Loucy (cell line): ENCODE data around the gene LATS2.

Experiments used
- H2AFZ ChIP-seq: fragments of 200-600 bp; sonication (generic); 2 replicates; pipeline ENCODE4 v1.6.0; 2016; ENCODE audit warnings: antibody characterized with exemption, mild to moderate bottlenecking, low read length, moderate library complexity
- H3F3A ChIP-seq: fragments of 200-600 bp; 2 replicates; pipeline ENCODE4 v1.6.0; 2016; ENCODE audit warnings: antibody characterized with exemption, low read depth, mild to moderate bottlenecking
- H3K27me3 ChIP-seq: fragments of 200-600 bp; sonication (generic); 2 replicates; pipeline ENCODE4 v1.6.1; 2014; ENCODE audit warnings: low read length, mild to moderate bottlenecking; ENCODE audit not compliant: insufficient read depth, poor library complexity, severe bottlenecking
- H3K36me3 ChIP-seq: fragments of 200-600 bp; sonication (generic); 2 replicates; pipeline ENCODE4 v1.6.1; 2016; ENCODE audit warnings: low read length; ENCODE audit not compliant: insufficient read depth
- H3K4me1 ChIP-seq: fragments of 200-600 bp; sonication (generic); 2 replicates; pipeline ENCODE4 v1.5.1; 2014; ENCODE audit warnings: low read length, mild to moderate bottlenecking; ENCODE audit not compliant: insufficient read depth, poor library complexity, severe bottlenecking
- H3K4me2 ChIP-seq: fragments of 200-600 bp; sonication (generic); 2 replicates; pipeline ENCODE4 v1.6.0; 2014; ENCODE audit warnings: antibody characterized with exemption, low read length, low read depth, mild to moderate bottlenecking; ENCODE audit not compliant: poor library complexity, severe bottlenecking
- H3K4me3 ChIP-seq: fragments of 200-600 bp; sonication (generic); 2 replicates; pipeline ENCODE4 v1.5.1; 2014; ENCODE audit warnings: low read length, mild to moderate bottlenecking, mixed read lengths; ENCODE audit not compliant: poor library complexity, severe bottlenecking
- H3K79me2 ChIP-seq: fragments of 200-600 bp; sonication (generic); 2 replicates; pipeline ENCODE4 v1.6.1; 2014; ENCODE audit warnings: low read length; ENCODE audit not compliant: insufficient read depth
- H3K9ac ChIP-seq: fragments of 200-600 bp; sonication (generic); 2 replicates; pipeline ENCODE4 v1.6.0; 2014; ENCODE audit warnings: mild to moderate bottlenecking, low read depth, low read length, moderate library complexity; ENCODE audit not compliant: poor library complexity, severe bottlenecking
- H3K9me2 ChIP-seq: fragments of 200-600 bp; sonication (generic); replicated peaks from 2 replicates; pipeline ENCODE4 v1.6.1; 2016; ENCODE audit warnings: low read depth, low read length, mixed read lengths
- H3K9me3 ChIP-seq: fragments of 200-600 bp; sonication (generic); 2 replicates; pipeline ENCODE4 v1.6.1; 2014; ENCODE audit warnings: mild to moderate bottlenecking, antibody characterized with exemption, low read length, low read depth; ENCODE audit not compliant: insufficient read depth
- H4K20me1 ChIP-seq: fragments of 200-600 bp; sonication (generic); 2 replicates; pipeline ENCODE4 v1.6.0; 2014; ENCODE audit warnings: antibody characterized with exemption, low read length, mild to moderate bottlenecking; ENCODE audit not compliant: insufficient read depth, poor library complexity, severe bottlenecking
- CTCF ChIP-seq: fragments of 200-600 bp; sonication (generic); conservative IDR thresholded peaks from 2 replicates; pipeline ENCODE4 v1.5.1; 2014; ENCODE audit warnings: mild to moderate bottlenecking, antibody characterized with exemption, low read length
- EZH2phosphoT487 ChIP-seq: fragments of 200-600 bp; IDR thresholded peaks from 2 replicates; pipeline ENCODE4 v1.6.1; 2018; ENCODE audit warnings: antibody characterized with exemption, mild to moderate bottlenecking, moderate library complexity, borderline replicate concordance

Gene LATS2

GRCh38 chr13:21033212-21033840 is 28.1 kb downstream of the LATS2 start:
- Histone ChIP-seq H3K27me3 (no peaks in the 10 kb centered on the region), H3K9ac (no peak overlapping the region), H2AFZ (peak overlapping the region; percentile 38; the same call in 1 of the 2 replicates), H3K79me2 (no peaks in the 10 kb centered on the region), H3K9me3 (no peaks in the 10 kb centered on the region), H3K36me3 (no peaks in the 10 kb centered on the region), H4K20me1 (no peaks in the 10 kb centered on the region), H3K4me1 (peaks cover 13% of the 10 kb centered on the region), H3F3A (no peaks in the 10 kb centered on the region), H3K9me2 (no peaks in the 10 kb centered on the region), H3K4me3 (no peak overlapping the region), H3K4me2 (peak overlapping the region; percentile 3)
- TF ChIP-seq EZH2phosphoT487: no peak
- TF ChIP-seq CTCF: no peak

- no peaks in the 10 kb centered on the region for H3K36me3 ChIP-seq
- H3K9me3 ChIP-seq: no peaks in the 10 kb centered on the region
- H3K9me2 ChIP-seq: no peaks in the 10 kb centered on the region
- peak overlapping the region; percentile 38; the same call in 1 of the 2 replicates for H2AFZ ChIP-seq
- TF ChIP-seq EZH2phosphoT487 (no peak), CTCF (no peak)
- no peaks in the 10 kb centered on the region for H3K27me3 ChIP-seq
- H3K4me2 ChIP-seq: no peak overlapping the region
- H3K4me3 ChIP-seq: no peak overlapping the region
- no peaks in the 10 kb centered on the region for H4K20me1 ChIP-seq
- no peak overlapping the region for H3K9ac ChIP-seq
- peaks cover 13% of the 10 kb centered on the region for H3K4me1 ChIP-seq
- no peaks in the 10 kb centered on the region for H3K79me2 ChIP-seq
- no peaks in the 10 kb centered on the region for H3F3A ChIP-seq
Observed at GRCh38 chr13:21032656-21033055, 28.7 kb downstream of the LATS2 start.

GRCh38 chr13:21031594-21032275 is 29.7 kb downstream of the LATS2 start:
- Histone ChIP-seq H3F3A (no peaks in the 10 kb centered on the region), H2AFZ (no peak overlapping the region), H3K4me2 (no peak overlapping the region), H3K9me3 (no peaks in the 10 kb centered on the region), H3K4me3 (no peak overlapping the region), H3K4me1 (peaks cover 13% of the 10 kb centered on the region), H3K27me3 (no peaks in the 10 kb centered on the region), H3K9me2 (no peaks in the 10 kb centered on the region), H3K79me2 (no peaks in the 10 kb centered on the region), H4K20me1 (no peaks in the 10 kb centered on the region), H3K36me3 (no peaks in the 10 kb centered on the region), H3K9ac (no peak overlapping the region)
- TF ChIP-seq EZH2phosphoT487: no peak
- TF ChIP-seq CTCF: no peak
